GM18498 (cell line): Measurements from ENCODE around the gene EEF2K.
"Not testable (repeated sequence)": the region's sequence is repeated elsewhere in the genome, so short reads cannot be mapped to it uniquely, and the experiment has no call there.

Experiments
- ATAC-seq: cut with Tn5 transposase; IDR thresholded peaks from one replicate; pipeline ENCODE4 v1.9.1; 2021; ENCODE audit warnings: mild to moderate bottlenecking, moderate library complexity; ENCODE audit not compliant: unreplicated experiment

Gene EEF2K

GRCh38 chr16:22207715-22208360 is 1.8 kb downstream of the EEF2K start:
- no peak for ATAC-seq

- no peak for ATAC-seq
Observed at GRCh38 chr16:22210285-22210684, 4.2 kb downstream of the EEF2K start.

- ATAC-seq, result no peak
Observed at GRCh38 chr16:22210854-22211253, 4.8 kb downstream of the EEF2K start.

- ATAC-seq, result no peak
Observed at GRCh38 chr16:22213236-22213635, 7.2 kb downstream of the EEF2K start.

- no peak for ATAC-seq
Observed at GRCh38 chr16:22213801-22214200, 7.7 kb downstream of the EEF2K start.

GRCh38 chr16:22214402-22214801 is 8.3 kb downstream of the EEF2K start:
- no peak for ATAC-seq

- ATAC-seq, result no peak
Observed at GRCh38 chr16:22214889-22215288, 8.8 kb downstream of the EEF2K start.

GRCh38 chr16:22216191-22216831 is 10.2 kb downstream of the EEF2K start:
- ATAC-seq, result no peak

GRCh38 chr16:22216832-22217225 is 10.8 kb downstream of the EEF2K start:
- ATAC-seq, result not testable (repeated sequence)

- peak; percentile 71 for ATAC-seq
Observed at GRCh38 chr16:22217890-22218730, 12.0 kb downstream of the EEF2K start.

- no peak for ATAC-seq
Observed at GRCh38 chr16:22219389-22220068, 13.5 kb downstream of the EEF2K start.

GRCh38 chr16:22220069-22220440 is 14.0 kb downstream of the EEF2K start:
- no peak for ATAC-seq

- ATAC-seq, result no peak
Observed at GRCh38 chr16:22220714-22221113, 14.6 kb downstream of the EEF2K start.

- ATAC-seq, result no peak
Observed at GRCh38 chr16:22222006-22222405, 15.9 kb downstream of the EEF2K start.

- ATAC-seq, result no peak
Observed at GRCh38 chr16:22222998-22223397, 16.9 kb downstream of the EEF2K start.

GRCh38 chr16:22225060-22225459 is 19.0 kb downstream of the EEF2K start:
- no peak for ATAC-seq

- ATAC-seq, result no peak
Observed at GRCh38 chr16:22229889-22230288, 23.8 kb downstream of the EEF2K start.

- ATAC-seq, result no peak
Observed at GRCh38 chr16:22232277-22233036, 26.4 kb downstream of the EEF2K start.

- no peak for ATAC-seq
Observed at GRCh38 chr16:22233037-22233372, 26.9 kb downstream of the EEF2K start.

GRCh38 chr16:22235839-22236745 is 30.0 kb downstream of the EEF2K start:
- no peak for ATAC-seq
